ENCODE data around the gene CCDC112. TPM values are rescaled to one million over a fixed set of nuclear protein-coding genes. Genes with fewer than 3 reads are reported as not detected.

CCDC112 gene
- total and polyA plus RNA-seq, 9 of the 15 experiments (the other 6 are each of a cell fraction or from before 2014, with no cell fraction given): 3.3 to 15.3 (median 7.4) TPM

- TF ChIP-seq ZBTB9 (CRISPR knock-in tag; IDR thresholded peaks at IDR 0.05): peak; percentile 72; the same call in 1 of the 2 replicates
- TF ChIP-seq FOXP4 (CRISPR knock-in tag; IDR thresholded peaks at IDR 0.05; ENCODE audit: borderline replicate concordance): no peak
- TF ChIP-seq ZNF445 (CRISPR knock-in tag; IDR thresholded peaks at IDR 0.05; ENCODE audit: low read depth): no peak
- TF ChIP-seq FIP1L1 (IDR thresholded peaks at IDR 0.05; ENCODE audit: low read depth, low read length, poor library complexity, severe bottlenecking): no peak
- TF ChIP-seq BRCA1 (IDR thresholded peaks at IDR 0.05): no peak
- no peak for TF ChIP-seq BRCA1 (CRISPR knock-in tag; IDR thresholded peaks at IDR 0.05)
- TF ChIP-seq ESRRB (CRISPR knock-in tag; IDR thresholded peaks at IDR 0.05; ENCODE audit: borderline replicate concordance): no peak
- TF ChIP-seq ZNF668 (CRISPR knock-in tag; IDR thresholded peaks at IDR 0.05): no peak
- no peak for TF ChIP-seq KLF1 (tag; IDR thresholded peaks at IDR 0.05)
- peak; percentile 83 for TF ChIP-seq SUPT5H (IDR thresholded peaks at IDR 0.05)
- TF ChIP-seq SAP30 (IDR thresholded peaks at IDR 0.05; ENCODE audit: borderline replicate concordance, insufficient read depth, low read depth, low read length, poor library complexity, severe bottlenecking): peak; percentile 37
- TF ChIP-seq ZBTB8A (IDR thresholded peaks at IDR 0.05; ENCODE audit: partially characterized antibody): no peak
- TF ChIP-seq ETV5 (CRISPR knock-in tag; IDR thresholded peaks at IDR 0.05; ENCODE audit: low read depth): peak; percentile 43; the same call in 1 of the 2 replicates
- peak; percentile 80; the same call in 1 of the 2 replicates for TF ChIP-seq E2F3 (CRISPR knock-in tag; IDR thresholded peaks at IDR 0.05)
- TF ChIP-seq BRF2 (IDR thresholded peaks at IDR 0.05; ENCODE audit: borderline replicate concordance, insufficient read depth, insufficient read length): no peak
- peak; percentile 98 for TF ChIP-seq NR2C1 (IDR thresholded peaks at IDR 0.05)
- peak; percentile 99 for TF ChIP-seq NR2C1 (tag; IDR thresholded peaks at IDR 0.05)
- TF ChIP-seq GABPA (tag; conservative IDR thresholded peaks at IDR 0.05; ENCODE audit: low read depth): peak; percentile 98
- TF ChIP-seq CHD4 (IDR thresholded peaks at IDR 0.05; ENCODE audit: insufficient read depth, insufficient replicate concordance, low read depth, low read length, poor library complexity, severe bottlenecking): no peak
These were observed 34.0 kb downstream of the CCDC112 start, which contains the start of gene PGGT1B (continued) for GRCh38 chr5:115262321-115263077.

All from K562 (cell line).